Right ventricle myocardium inferior (tissue), 1 donor: ENCODE data around the gene MYO1A. TPM values are rescaled to one million over a fixed set of nuclear protein-coding genes. Genes with fewer than 3 reads are reported as not detected.
"Not testable (repeated sequence)": the region's sequence is repeated elsewhere in the genome, so short reads cannot be mapped to it uniquely, and the experiment has no call there.

Experiments used
- ATAC-seq: fragments of 200-7000 bp; cut with Tn5 transposase; one replicate; pipeline ENCODE4 v1.9.1; 2020; ENCODE audit warnings: mild to moderate bottlenecking, moderate library complexity
- DNase-seq: peaks from one replicate; pipeline ENCODE4 v3.0.0; 2021; ENCODE audit errors: missing footprints
- intact Hi-C: fragments of 100-400 bp; cut with DNase I; formaldehyde crosslinking; loops from one replicate; pipeline ENCODE4 v1.11.0; 2022
- total RNA-seq: library from RNA; stranded (reverse); fragmentation: NEBNext Ultra II Directional; extraction: Animal tissue kit (Norgen Biotek cat#: 25700); gene quantifications from one replicate; pipeline ENCODE4 v1.2.1, GENCODE V29; 2021
- donor health status: DM: no; HTN: yes; CAD: no; lungs with severe emphysema.

Gene MYO1A
- total RNA-seq, 1 donor from 2014 or later, result not detected

GRCh38 chr12:57088354-57089270 is 38.7 kb upstream of the MYO1A start, which contains the start of gene NAB2:
NAB2 (plus strand) TSS chr12:57089114; CDS start chr12:57089272, 158 bp downstream.
- intact Hi-C loops, result loop anchor here (1.0 kb wide), 1 partner anchor 24 kb away; no protein-coding TSS in a partner anchor

GRCh38 chr12:57087691-57088353 is 37.9 kb upstream of the MYO1A start:
- ATAC-seq (peak; percentile 66), DNase-seq (peak; percentile 91)
- intact Hi-C loops, result loop anchor here (1.0 kb wide), 2 partner anchors 9 to 24 kb away; no protein-coding TSS in a partner anchor

More at GRCh38 chr12:57088354-57089270, 38.7 kb upstream of the MYO1A start, which contains the start of gene NAB2:
- ATAC-seq, result peak; percentile 86
- peak; percentile 99 for DNase-seq

- DNase-seq, result peak; percentile 96
- ATAC-seq, result peak; percentile 70
- intact Hi-C loops, result loop anchor here (1.0 kb wide), 1 partner anchor 8 kb away; no protein-coding TSS in a partner anchor
Observed at GRCh38 chr12:57087010-57087690, 37.2 kb upstream of the MYO1A start.

GRCh38 chr12:57086493-57087009 is 36.6 kb upstream of the MYO1A start:
- intact Hi-C loops, result loop anchor here (1.0 kb wide), 1 partner anchor 7 kb away; no protein-coding TSS in a partner anchor
- DNase-seq (no peak), ATAC-seq (no peak)

- DNase-seq (no peak), ATAC-seq (no peak)
- intact Hi-C loops, result no loop called here
Observed at GRCh38 chr12:57085999-57086492, 36.1 kb upstream of the MYO1A start.

GRCh38 chr12:57080855-57081254 is 30.9 kb upstream of the MYO1A start:
- DNase-seq, result no peak
- ATAC-seq, result no peak
- intact Hi-C loops, result no loop called here

GRCh38 chr12:57079821-57080220 is 29.9 kb upstream of the MYO1A start:
- intact Hi-C loops, result loop anchor here (1.0 kb wide), 1 partner anchor 7 kb away; no protein-coding TSS in a partner anchor
- ATAC-seq, result no peak
- no peak for DNase-seq

- DNase-seq (peak; percentile 96), ATAC-seq (peak; percentile 100)
- intact Hi-C loops, result loop anchor here (1.0 kb wide), 1 partner anchor 9 kb away; no protein-coding TSS in a partner anchor
Observed at GRCh38 chr12:57078519-57079404, 28.8 kb upstream of the MYO1A start, which contains the start of gene NEMP1. NEMP1 (minus strand) TSS chr12:57078791; CDS start chr12:57078745, 46 bp downstream.

GRCh38 chr12:57073566-57074450 is 23.9 kb upstream of the MYO1A start:
- ATAC-seq, DNase-seq: not testable (repeated sequence)
- intact Hi-C loops, result loop anchor here (2.0 kb wide), 1 partner anchor 107 kb away; no protein-coding TSS in a partner anchor

GRCh38 chr12:57072661-57073060 is 22.7 kb upstream of the MYO1A start:
- ATAC-seq (no peak), DNase-seq (no peak)
- intact Hi-C loops, result no loop called here

GRCh38 chr12:57069523-57069922 is 19.6 kb upstream of the MYO1A start:
- DNase-seq (peak; percentile 68), ATAC-seq (peak; percentile 94)
- intact Hi-C loops, result loop anchor here (1.0 kb wide), 1 partner anchor 43 kb away; no protein-coding TSS in a partner anchor

- ATAC-seq (no peak), DNase-seq (no peak)
- intact Hi-C loops, result no loop called here
Observed at GRCh38 chr12:57066245-57066644, 16.3 kb upstream of the MYO1A start.

- DNase-seq (no peak), ATAC-seq (no peak)
- intact Hi-C loops, result loop anchor here (5.0 kb wide), 1 partner anchor 307 kb away; no protein-coding TSS in a partner anchor
Observed at GRCh38 chr12:57063991-57064685, 14.2 kb upstream of the MYO1A start.

- no peak for ATAC-seq
- intact Hi-C loops, result loop anchor here (5.0 kb wide), 1 partner anchor 46 kb away; no protein-coding TSS in a partner anchor
- DNase-seq, result no peak
Observed at GRCh38 chr12:57058454-57058853, 8.5 kb upstream of the MYO1A start.

- no peak for DNase-seq
- no peak for ATAC-seq
- intact Hi-C loops, result loop anchor here (5.0 kb wide), 1 partner anchor 45 kb away; no protein-coding TSS in a partner anchor
Observed at GRCh38 chr12:57057067-57057751, 7.3 kb upstream of the MYO1A start.
